ENCODE data around the gene PHAF1. TPM values are rescaled to one million over a fixed set of nuclear protein-coding genes. Genes with fewer than 3 reads are reported as not detected.

The PHAF1 gene
- total and polyA plus RNA-seq, 9 of the 15 experiments (the other 6 are each of a cell fraction or from before 2014, with no cell fraction given): 5.1 to 25.4 (median 13.8) TPM

- BruUV-seq (replicated peaks): no TSS peak
- Histone ChIP-seq H3K4me2 (ENCODE audit: insufficient read depth, low read length) (no peak overlapping the region), H3K9me1 (ENCODE audit: control insufficient read depth, insufficient read depth, low read length) (no peaks in the 10 kb centered on the region), H3K27me3 (ENCODE audit: control insufficient read depth in 2 of 2, insufficient read depth in 2 of 2, low read length in 2 of 2) (no peaks in the 10 kb centered on the region), H3K27ac (ENCODE audit: extremely low read depth, low read depth, low read length) (no peak overlapping the region), H3K9me3 (replicated peaks; ENCODE audit: control insufficient read depth, insufficient read depth, low read depth, low read length) (no peaks in the 10 kb centered on the region), H3K36me3 (ENCODE audit: control insufficient read depth, insufficient read depth, low read length) (peaks cover 46% of the 10 kb centered on the region; the same call in 2 of the 3 replicates), H3K79me2 (ENCODE audit: control insufficient read depth, insufficient read depth, low read length) (no peaks in the 10 kb centered on the region), H3K4me1 (replicated peaks in 1 of 2; ENCODE audit: control insufficient read depth in 2 of 2, insufficient read depth in 2 of 2, low read length in 2 of 2) (peaks cover 0 to 27% of the 10 kb centered on the region in 2 experiments; a peak in 2 of 5 replicates), H2AFZ (ENCODE audit: low read depth, low read length) (no peak overlapping the region), H4K20me1 (replicated peaks; ENCODE audit: control insufficient read depth, insufficient read depth, low read length) (no peaks in the 10 kb centered on the region), H3K4me3 (no peak overlapping the region), H3K9ac (ENCODE audit: insufficient read depth in 1 of 2, low read depth in 2 of 2, low read length in 2 of 2) (no peak overlapping the region)
- FAIRE-seq: no peak
- DNase-seq (ENCODE audit: extremely low read depth in 1 of 4, low spot score in 3 of 4): no peak
- ChIA-PET CTCF (ENCODE audit: low intra/inter-chr PET ratio) (no interaction called here), POLR2A (interaction anchor here (0.6 to 1.1 kb wide), 2 partner anchors 11 to 130 kb away, joined by 3 read pairs; no protein-coding TSS in a partner anchor)
- intact Hi-C loops (cut with micrococcal nuclease): no loop called here
- ATAC-seq: no peak
- WGBS (ENCODE audit: insufficient coverage, low coverage, missing lambda C conversion rate): 95% methylated on average over 40 of the region's 77 CpGs
- in situ Hi-C loops (cut with MboI): loop anchor here (25.0 kb wide), 1 partner anchor 187 kb away; the partner anchor contains the start of gene CES3
- TF ChIP-seq ZMIZ1 (IDR thresholded peaks at IDR 0.05; ENCODE audit: low read depth in 2 of 2, low read length in 2 of 2): no peak
- no peak for TF ChIP-seq RFX1 (IDR thresholded peaks at IDR 0.05)
- no peak for TF ChIP-seq ZNF699 (CRISPR knock-in tag; IDR thresholded peaks at IDR 0.05; ENCODE audit: insufficient replicate concordance)
- TF ChIP-seq ZNF140 (CRISPR knock-in tag; IDR thresholded peaks at IDR 0.05): no peak
- TF ChIP-seq POU5F1 (IDR thresholded peaks at IDR 0.05; ENCODE audit: borderline replicate concordance, low read depth, low read length, partially characterized antibody): no peak
- no peak for TF ChIP-seq NBN (IDR thresholded peaks at IDR 0.05; ENCODE audit: low read depth)
- TF ChIP-seq BRF1 (IDR thresholded peaks at IDR 0.05; ENCODE audit: borderline replicate concordance, extremely low read depth, insufficient read length): no peak
- no peak for TF ChIP-seq ZNF586 (CRISPR knock-in tag; conservative IDR thresholded peaks at IDR 0.05)
- TF ChIP-seq ELF4 (CRISPR knock-in tag; IDR thresholded peaks at IDR 0.05): no peak
- TF ChIP-seq ZNF785 (CRISPR knock-in tag; IDR thresholded peaks at IDR 0.05): no peak
- no peak for TF ChIP-seq BRD9 (IDR thresholded peaks at IDR 0.05; ENCODE audit: low read depth, partially characterized antibody)
- peak; percentile 39 for TF ChIP-seq RBM22 (IDR thresholded peaks at IDR 0.05; ENCODE audit: low read depth, low read length, poor library complexity, severe bottlenecking)
- no peak for TF ChIP-seq GMEB1 (CRISPR knock-in tag; IDR thresholded peaks at IDR 0.05)
- peak; percentile 52 for TF ChIP-seq POLR2A (conservative IDR thresholded peaks at IDR 0.05)
Measured at GRCh38 chr16:67149276-67150046, 39.7 kb downstream of the PHAF1 start.

Measured in K562 (cell line).